NCI-H1048 (cell line): ENCODE data around the gene SPARC.
"Not testable (repeated sequence)": the region's sequence is repeated elsewhere in the genome, so short reads cannot be mapped to it uniquely, and the experiment has no call there.

Source experiments
- DNase-seq: peaks from one replicate; lab custom pipeline; 2025; lab: John Stamatoyannopoulos, UW

SPARC gene

GRCh38 chr5:151700296-151700695 lies 13.6 kb upstream of the SPARC start:
- no peak for DNase-seq

- DNase-seq: no peak
Observed at GRCh38 chr5:151699071-151699901, 12.6 kb upstream of the SPARC start.

- not testable (repeated sequence) for DNase-seq
Observed at GRCh38 chr5:151698081-151698480, 11.4 kb upstream of the SPARC start.

GRCh38 chr5:151697452-151697851 lies 10.7 kb upstream of the SPARC start:
- DNase-seq: no peak

- DNase-seq: no peak
Observed at GRCh38 chr5:151696470-151697061, 9.9 kb upstream of the SPARC start.

- no peak for DNase-seq
Observed at GRCh38 chr5:151695464-151695863, 8.7 kb upstream of the SPARC start.

GRCh38 chr5:151694035-151694485 lies 7.3 kb upstream of the SPARC start:
- DNase-seq: no peak

- DNase-seq: no peak
Observed at GRCh38 chr5:151692312-151692711, 5.6 kb upstream of the SPARC start.

- no peak for DNase-seq
Observed at GRCh38 chr5:151691706-151692105, 5.0 kb upstream of the SPARC start.

GRCh38 chr5:151689591-151689990 lies 2.9 kb upstream of the SPARC start:
- DNase-seq: not testable (repeated sequence)

- DNase-seq: no peak
Observed at GRCh38 chr5:151688436-151688835, 1.7 kb upstream of the SPARC start.

GRCh38 chr5:151685749-151686673 lies 704 bp downstream of the SPARC start:
- DNase-seq: no peak

GRCh38 chr5:151684690-151685361 lies 1.9 kb downstream of the SPARC start:
- DNase-seq: no peak

- DNase-seq: no peak
Observed at GRCh38 chr5:151683986-151684588, 2.6 kb downstream of the SPARC start.

- DNase-seq: no peak
Observed at GRCh38 chr5:151683444-151683843, 3.3 kb downstream of the SPARC start.

GRCh38 chr5:151682751-151683331 lies 3.9 kb downstream of the SPARC start:
- no peak for DNase-seq

GRCh38 chr5:151682240-151682639 lies 4.5 kb downstream of the SPARC start:
- no peak for DNase-seq

- DNase-seq: no peak
Observed at GRCh38 chr5:151680944-151681427, 5.7 kb downstream of the SPARC start.

- DNase-seq: not testable (repeated sequence)
Observed at GRCh38 chr5:151680156-151680505, 6.6 kb downstream of the SPARC start.

GRCh38 chr5:151679421-151680155 lies 7.1 kb downstream of the SPARC start:
- no peak for DNase-seq
